GM23338 (cell line): Measurements from ENCODE around the gene OPN4. TPM values are rescaled to one million over a fixed set of nuclear protein-coding genes. Genes with fewer than 3 reads are reported as not detected.

ENCODE experiments used
- ATAC-seq: fragments of 200-7000 bp; cut with Tn5 transposase; 3 replicates; pipeline ENCODE4 v1.9.1; 2020
- DNase-seq: peaks from one replicate; pipeline ENCODE4 v3.0.0-alpha.2; 2015; ENCODE audit warnings: low spot score
- H2AFZ ChIP-seq: fragments of 200-600 bp; sonication (generic); 2 replicates; pipeline ENCODE4 v1.8.0; 2016; ENCODE audit warnings: antibody characterized with exemption, mild to moderate bottlenecking, moderate library complexity
- H3F3A ChIP-seq: fragments of 200-600 bp; sonication (generic); replicated peaks from 2 replicates; pipeline ENCODE4 v1.8.0; 2017; ENCODE audit warnings: antibody characterized with exemption, mixed run types, low read depth
- H3K27ac ChIP-seq: fragments of 200-600 bp; sonication (generic); 2 replicates; pipeline ENCODE4 v1.6.1; 2016; ENCODE audit warnings: low read depth
- H3K27me3 ChIP-seq: fragments of 200-600 bp; sonication (generic); 2 replicates; pipeline ENCODE4 v1.8.0; 2016; ENCODE audit warnings: mild to moderate bottlenecking, mixed run types, moderate library complexity; ENCODE audit not compliant: insufficient read depth
- H3K36me3 ChIP-seq: fragments of 200-600 bp; sonication (generic); 2 replicates; pipeline ENCODE4 v1.8.0; 2016; ENCODE audit warnings: mild to moderate bottlenecking; ENCODE audit not compliant: insufficient read depth
- H3K4me1 ChIP-seq: fragments of 200-600 bp; sonication (generic); 2 replicates; pipeline ENCODE4 v1.8.0; 2016; ENCODE audit warnings: mild to moderate bottlenecking, moderate library complexity; ENCODE audit not compliant: insufficient read depth
- H3K4me2 ChIP-seq: fragments of 200-600 bp; sonication (generic); 2 replicates; pipeline ENCODE4 v1.7.1; 2017; ENCODE audit warnings: mixed run types
- H3K4me3 ChIP-seq: fragments of 200-600 bp; sonication (generic); 2 replicates; pipeline ENCODE4 v1.6.1; 2016; ENCODE audit warnings: mixed run types
- H3K79me2 ChIP-seq: fragments of 200-600 bp; sonication (generic); replicated peaks from 2 replicates; pipeline ENCODE4 v1.8.0; 2017; ENCODE audit warnings: mild to moderate bottlenecking; ENCODE audit not compliant: insufficient read depth
- H3K9me2 ChIP-seq: fragments of 200-600 bp; sonication (generic); 2 replicates; pipeline ENCODE4 v1.8.0; 2017; ENCODE audit not compliant: insufficient read depth
- H4K20me1 ChIP-seq: fragments of 200-600 bp; sonication (generic); replicated peaks from 2 replicates; pipeline ENCODE4 v1.8.0; 2017; ENCODE audit warnings: mild to moderate bottlenecking; ENCODE audit not compliant: insufficient read depth
- H3K27ac Mint-ChIP-seq: 2 replicates; pipeline ENCODE4 v1.8.0; 2020; ENCODE audit warnings: inconsistent platforms, mild to moderate bottlenecking, moderate library complexity, mixed read lengths
- H3K27me3 Mint-ChIP-seq: 3 replicates; pipeline ENCODE4 v1.8.0; 2022; ENCODE audit warnings: low read depth, mild to moderate bottlenecking, moderate library complexity, mixed read lengths, inconsistent platforms; ENCODE audit not compliant: insufficient read depth, poor library complexity
- H3K36me3 Mint-ChIP-seq: 3 replicates; pipeline ENCODE4 v1.8.0; 2021; ENCODE audit warnings: low read depth, mild to moderate bottlenecking, inconsistent platforms, moderate library complexity, mixed read lengths
- H3K4me1 Mint-ChIP-seq: 3 replicates; pipeline ENCODE4 v1.8.0; 2020; ENCODE audit warnings: mild to moderate bottlenecking, inconsistent platforms, mixed read lengths
- H3K4me3 Mint-ChIP-seq: 3 replicates; pipeline ENCODE4 v1.8.0; 2021; ENCODE audit warnings: moderate library complexity, mild to moderate bottlenecking, inconsistent platforms, mixed read lengths
- H3K9me3 Mint-ChIP-seq: 3 replicates; pipeline ENCODE4 v1.8.0; 2020; ENCODE audit warnings: moderate library complexity, mild to moderate bottlenecking, inconsistent platforms, mixed read lengths
- CREB1 ChIP-seq: fragments of 250-450 bp; sonication (Bioruptor Pico); IDR thresholded peaks from 2 replicates; pipeline ENCODE4 v1.5.0; 2020; ENCODE audit warnings: low read depth, mild to moderate bottlenecking, moderate library complexity
- CTCF ChIP-seq, 2 experiments: fragments of 200-600 bp in 1 of 2; sonication (generic) in 1 of 2; conservative IDR thresholded peaks; 2 replicates each; pipeline versions ENCODE4 v1.5.1 to v1.6.1; 2016 to 2017; ENCODE audit warnings: antibody characterized with exemption in 2 of 2, low read depth in 2 of 2, mild to moderate bottlenecking in 2 of 2, moderate library complexity in 1 of 2
- ETS1 ChIP-seq: IDR thresholded peaks from 2 replicates; pipeline ENCODE4 v1.6.1; 2016; ENCODE audit warnings: antibody characterized with exemption
- EZH2 ChIP-seq: fragments of 200-600 bp; sonication (generic); IDR thresholded peaks from one replicate; pipeline ENCODE4 v1.8.0; 2017; ENCODE audit warnings: antibody characterized with exemption, mild to moderate bottlenecking, low read depth; ENCODE audit not compliant: unreplicated experiment
- EZH2phosphoT487 ChIP-seq: fragments of 200-600 bp; sonication (generic); IDR thresholded peaks from one replicate; pipeline ENCODE4 v1.8.1; 2018; ENCODE audit warnings: antibody characterized with exemption; ENCODE audit not compliant: unreplicated experiment
- JUNB ChIP-seq: IDR thresholded peaks from one replicate; pipeline ENCODE4 v1.6.1; 2016; ENCODE audit warnings: antibody characterized with exemption; ENCODE audit not compliant: unreplicated experiment
- NANOG ChIP-seq: IDR thresholded peaks from 2 replicates; pipeline ENCODE4 v1.6.1; 2016; ENCODE audit warnings: antibody characterized with exemption, borderline replicate concordance
- POLR2AphosphoS5 ChIP-seq: IDR thresholded peaks from 2 replicates; pipeline ENCODE4 v1.6.1; 2016; ENCODE audit warnings: antibody characterized with exemption, low read depth
- REST ChIP-seq: IDR thresholded peaks from one replicate; pipeline ENCODE4 v1.6.1; 2018; ENCODE audit warnings: antibody characterized with exemption; ENCODE audit not compliant: unreplicated experiment
- STAT1 ChIP-seq: IDR thresholded peaks from one replicate; pipeline ENCODE4 v1.6.1; 2016; ENCODE audit warnings: antibody characterized with exemption; ENCODE audit not compliant: unreplicated experiment
- ZNF114 ChIP-seq: fragments of 250-450 bp; sonication (Bioruptor Pico); IDR thresholded peaks from 2 replicates; pipeline ENCODE4 v1.5.0; 2020; ENCODE audit warnings: mild to moderate bottlenecking, moderate library complexity
- ZNF331 ChIP-seq: fragments of 250-450 bp; sonication (Bioruptor Pico); IDR thresholded peaks from 2 replicates; pipeline ENCODE4 v1.5.0; 2020; ENCODE audit warnings: low read depth, mild to moderate bottlenecking, moderate library complexity
- ZNF462 ChIP-seq: fragments of 250-450 bp; sonication (Bioruptor Pico); IDR thresholded peaks from 2 replicates; pipeline ENCODE4 v1.5.0; 2020; ENCODE audit warnings: mild to moderate bottlenecking, moderate library complexity
- polyA plus RNA-seq: library from polyadenylated mRNA; unstranded; fragments of >200 nt; fragmentation: Nextera tagmentation; extraction: Ambion mirVana; gene quantifications from 2 replicates; pipeline ENCODE4 v1.2.1, GENCODE V29; 2016
- total RNA-seq: library from RNA; depleted of rRNA; stranded (reverse); fragments of >200 nt; shearing (Covaris generic); gene quantifications from 2 replicates; pipeline ENCODE4 v1.2.3, GENCODE V29; 2014

OPN4 gene
- total and polyA plus RNA-seq, 2 experiments from 2014 or later = not detected

- peak overlapping the region; percentile 52; the same call in 1 of the 2 replicates for H2AFZ ChIP-seq
- H3K36me3 ChIP-seq = no peaks in the 10 kb centered on the region
- 0 out of 2 replicates have a peak, but pooled peaks cover 7% of the 10 kb centered on the region for H3F3A ChIP-seq
- Mint-ChIP-seq H3K9me3 (no peaks in the 10 kb centered on the region; the same call in 2 of the 3 replicates), H3K27me3 (peaks cover 13% of the 10 kb centered on the region), H3K36me3 (no peaks in the 10 kb centered on the region; the same call in 2 of the 3 replicates), H3K27ac (no peak overlapping the region), H3K4me3 (no peak overlapping the region), H3K4me1 (peaks cover 40% of the 10 kb centered on the region)
- ATAC-seq = no peak
- H3K4me2 ChIP-seq = no peak overlapping the region
- no peak overlapping the region for H3K4me3 ChIP-seq
- no peaks in the 10 kb centered on the region for H3K27me3 ChIP-seq
- TF ChIP-seq POLR2AphosphoS5 (no peak), STAT1 (no peak), EZH2phosphoT487 (no peak), CREB1 (CRISPR knock-in tag) (no peak), ZNF331 (CRISPR knock-in tag) (no peak), ETS1 (no peak), ZNF114 (CRISPR knock-in tag) (no peak), JUNB (no peak), CTCF (conservative IDR thresholded peaks at IDR 0.05; ENCODE audit: low read depth in 2 of 2) (no peak), EZH2 (no peak), ZNF462 (CRISPR knock-in tag) (no peak), NANOG (no peak), REST (no peak)
- peaks cover 10% of the 10 kb centered on the region for H3K4me1 ChIP-seq
- H4K20me1 ChIP-seq = no peaks in the 10 kb centered on the region
- peaks cover 8% of the 10 kb centered on the region; the same call in 1 of the 2 replicates for H3K9me2 ChIP-seq
- H3K79me2 ChIP-seq = no peaks in the 10 kb centered on the region
- DNase-seq = no peak
- no peak overlapping the region for H3K27ac ChIP-seq
Measured at GRCh38 chr10:86705905-86706304, 51.6 kb downstream of the OPN4 start.
